ENCODE results near the gene SPOCK1.

DNA sequence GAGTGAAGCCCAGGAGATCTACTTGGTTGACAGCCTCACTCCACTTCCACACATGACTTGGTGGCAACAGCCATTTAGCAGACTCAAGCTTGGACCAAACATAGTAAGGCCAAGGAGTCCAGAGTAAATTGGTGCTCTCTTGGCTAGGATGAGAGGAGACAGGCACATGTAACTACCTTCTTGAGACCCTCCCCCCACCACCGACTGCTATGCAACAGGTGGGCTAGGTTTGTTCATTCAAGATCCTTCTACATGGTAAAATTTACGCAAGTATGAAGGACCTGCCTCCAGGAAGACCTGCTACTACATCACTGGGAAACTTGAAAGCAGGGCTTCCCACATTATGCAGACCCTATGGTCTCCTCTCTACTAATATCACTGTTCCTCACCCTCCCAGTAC is 442.4 kb downstream of the SPOCK1 start:
- no peak for TF ChIP-seq MXI1 (IDR thresholded peaks at IDR 0.05; ENCODE audit: borderline replicate concordance, low read depth, low read length)
- TF ChIP-seq, protein P1, sequence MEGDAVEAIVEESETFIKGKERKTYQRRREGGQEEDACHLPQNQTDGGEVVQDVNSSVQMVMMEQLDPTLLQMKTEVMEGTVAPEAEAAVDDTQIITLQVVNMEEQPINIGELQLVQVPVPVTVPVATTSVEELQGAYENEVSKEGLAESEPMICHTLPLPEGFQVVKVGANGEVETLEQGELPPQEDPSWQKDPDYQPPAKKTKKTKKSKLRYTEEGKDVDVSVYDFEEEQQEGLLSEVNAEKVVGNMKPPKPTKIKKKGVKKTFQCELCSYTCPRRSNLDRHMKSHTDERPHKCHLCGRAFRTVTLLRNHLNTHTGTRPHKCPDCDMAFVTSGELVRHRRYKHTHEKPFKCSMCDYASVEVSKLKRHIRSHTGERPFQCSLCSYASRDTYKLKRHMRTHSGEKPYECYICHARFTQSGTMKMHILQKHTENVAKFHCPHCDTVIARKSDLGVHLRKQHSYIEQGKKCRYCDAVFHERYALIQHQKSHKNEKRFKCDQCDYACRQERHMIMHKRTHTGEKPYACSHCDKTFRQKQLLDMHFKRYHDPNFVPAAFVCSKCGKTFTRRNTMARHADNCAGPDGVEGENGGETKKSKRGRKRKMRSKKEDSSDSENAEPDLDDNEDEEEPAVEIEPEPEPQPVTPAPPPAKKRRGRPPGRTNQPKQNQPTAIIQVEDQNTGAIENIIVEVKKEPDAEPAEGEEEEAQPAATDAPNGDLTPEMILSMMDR (conservative IDR thresholded peaks at IDR 0.05; ENCODE audit: low read depth, low read length): no peak
- no peak for TF ChIP-seq POLR2A (IDR thresholded peaks at IDR 0.05; ENCODE audit: low read depth, low read length)
- TF ChIP-seq FOS (IDR thresholded peaks at IDR 0.05; ENCODE audit: low read depth, low read length): no peak
- TF ChIP-seq, protein P2, sequence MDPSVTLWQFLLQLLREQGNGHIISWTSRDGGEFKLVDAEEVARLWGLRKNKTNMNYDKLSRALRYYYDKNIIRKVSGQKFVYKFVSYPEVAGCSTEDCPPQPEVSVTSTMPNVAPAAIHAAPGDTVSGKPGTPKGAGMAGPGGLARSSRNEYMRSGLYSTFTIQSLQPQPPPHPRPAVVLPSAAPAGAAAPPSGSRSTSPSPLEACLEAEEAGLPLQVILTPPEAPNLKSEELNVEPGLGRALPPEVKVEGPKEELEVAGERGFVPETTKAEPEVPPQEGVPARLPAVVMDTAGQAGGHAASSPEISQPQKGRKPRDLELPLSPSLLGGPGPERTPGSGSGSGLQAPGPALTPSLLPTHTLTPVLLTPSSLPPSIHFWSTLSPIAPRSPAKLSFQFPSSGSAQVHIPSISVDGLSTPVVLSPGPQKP (IDR thresholded peaks at IDR 0.05; ENCODE audit: borderline replicate concordance, low read depth, low read length): no peak
- no peak for TF ChIP-seq CHD1 (IDR thresholded peaks at IDR 0.05; ENCODE audit: low read depth, low read length)
- no peak for TF ChIP-seq BHLHE40 (IDR thresholded peaks at IDR 0.05; ENCODE audit: low read depth, low read length)
- no peak for TF ChIP-seq MAFK (IDR thresholded peaks at IDR 0.05; ENCODE audit: low read depth, low read length)
- no peak for TF ChIP-seq RCOR1 (IDR thresholded peaks at IDR 0.05; ENCODE audit: insufficient replicate concordance, low read length)
- no peak for TF ChIP-seq SMC3 (IDR thresholded peaks at IDR 0.05; ENCODE audit: low read depth, low read length)
- no peak for TF ChIP-seq CEBPB (IDR thresholded peaks at IDR 0.05; ENCODE audit: low read depth, low read length)
- TF ChIP-seq, protein P3, sequence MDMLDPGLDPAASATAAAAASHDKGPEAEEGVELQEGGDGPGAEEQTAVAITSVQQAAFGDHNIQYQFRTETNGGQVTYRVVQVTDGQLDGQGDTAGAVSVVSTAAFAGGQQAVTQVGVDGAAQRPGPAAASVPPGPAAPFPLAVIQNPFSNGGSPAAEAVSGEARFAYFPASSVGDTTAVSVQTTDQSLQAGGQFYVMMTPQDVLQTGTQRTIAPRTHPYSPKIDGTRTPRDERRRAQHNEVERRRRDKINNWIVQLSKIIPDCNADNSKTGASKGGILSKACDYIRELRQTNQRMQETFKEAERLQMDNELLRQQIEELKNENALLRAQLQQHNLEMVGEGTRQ (IDR thresholded peaks at IDR 0.05; ENCODE audit: low read depth, low read length): no peak
- no peak for TF ChIP-seq MAZ (IDR thresholded peaks at IDR 0.05; ENCODE audit: borderline replicate concordance, low read depth, low read length)
- TF ChIP-seq RFX5 (IDR thresholded peaks at IDR 0.05; ENCODE audit: low read depth, low read length): no peak

All from IMR-90 (cell line).